GM06990 (cell line): Measurements from ENCODE around the gene RPS29.

Source experiments
- DNase-seq: peaks from one replicate; pipeline ENCODE4 v3.0.0-alpha.2; 2011; ENCODE audit not compliant: insufficient read length; ENCODE audit errors: extremely low read depth
- H3K27me3 ChIP-seq: replicated peaks from 2 replicates; pipeline ENCODE4 v1.6.0; 2011; ENCODE audit warnings: low read length; ENCODE audit not compliant: control insufficient read depth, insufficient read depth
- H3K36me3 ChIP-seq: 2 replicates; pipeline ENCODE4 v1.5.1; 2011; ENCODE audit warnings: low read length; ENCODE audit not compliant: control insufficient read depth, insufficient read depth
- H3K4me3 ChIP-seq: replicated peaks from 2 replicates; pipeline ENCODE4 v1.5.1; 2011; ENCODE audit warnings: low read depth, mild to moderate bottlenecking, control low read depth, low read length
- CTCF ChIP-seq: IDR thresholded peaks from 2 replicates; pipeline ENCODE4 v1.5.1; 2011; ENCODE audit warnings: low read length, control low read depth, mild to moderate bottlenecking, inconsistent platforms; ENCODE audit not compliant: insufficient read depth, poor library complexity, severe bottlenecking

RPS29 gene

GRCh38 chr14:49598485-49599300 is 12.5 kb upstream of the RPS29 start, which contains the start of gene LRR1:
Gene LRR1, plus strand, starts transcription at chr14:49598940. Its CDS starts 81 bp downstream, at chr14:49599021.
- Histone ChIP-seq H3K4me3 (peak within 1 kb of the TSS; percentile 90), H3K27me3 (no peaks in the 10 kb centered on the region), H3K36me3 (peaks cover 4% of the 10 kb centered on the region)
- TF ChIP-seq CTCF, result no peak
- peak; percentile 95 for DNase-seq

GRCh38 chr14:49598189-49598484 is 12.0 kb upstream of the RPS29 start:
- Histone ChIP-seq H3K4me3 (peak overlapping the region; percentile 90), H3K36me3 (peaks cover 4% of the 10 kb centered on the region), H3K27me3 (no peaks in the 10 kb centered on the region)
- TF ChIP-seq CTCF, result no peak
- no peak for DNase-seq

- Histone ChIP-seq H3K27me3 (no peaks in the 10 kb centered on the region), H3K36me3 (no peaks in the 10 kb centered on the region), H3K4me3 (no peak overlapping the region; the same call in 1 of the 2 replicates)
- TF ChIP-seq CTCF, result no peak
- no peak for DNase-seq
Measured at GRCh38 chr14:49594347-49595091, 8.3 kb upstream of the RPS29 start.

GRCh38 chr14:49593016-49593415 is 6.8 kb upstream of the RPS29 start:
- Histone ChIP-seq H3K4me3 (peak overlapping the region; percentile 22; the same call in 1 of the 2 replicates), H3K36me3 (no peaks in the 10 kb centered on the region), H3K27me3 (no peaks in the 10 kb centered on the region)
- no peak for DNase-seq
- no peak for TF ChIP-seq CTCF

GRCh38 chr14:49589387-49589786 is 3.2 kb upstream of the RPS29 start:
- H3K36me3 ChIP-seq, result peaks cover under 1% of the 10 kb centered on the region
- no peak for TF ChIP-seq CTCF
- H3K27me3 ChIP-seq, result no peaks in the 10 kb centered on the region
- no peak for DNase-seq
- no peak overlapping the region for H3K4me3 ChIP-seq
